Measurements from ENCODE around the gene C2CD2.

GRCh38 chr21:41845310-41846032 is 108.3 kb downstream of the C2CD2 start:
- no peak for TF ChIP-seq GATA2 (IDR thresholded peaks at IDR 0.05; ENCODE audit: low read depth, low read length)
- TF ChIP-seq GATA3 (IDR thresholded peaks at IDR 0.05; ENCODE audit: low read depth, low read length): no peak

Data from SH-SY5Y (cell line).